ENCODE measurements around the gene CEP170B. TPM values are rescaled to one million over a fixed set of nuclear protein-coding genes. Genes with fewer than 3 reads are reported as not detected.

The CEP170B gene
- total RNA-seq, 1 donor from 2014 or later, result 1.6 TPM

- Mint-ChIP-seq H3K4me3 (no peak overlapping the region), H3K9me3 (no peaks in the 10 kb centered on the region), H3K36me3 (ENCODE audit: low read depth) (no peaks in the 10 kb centered on the region), H3K27ac (no peak overlapping the region), H3K27me3 (peaks cover 5% of the 10 kb centered on the region), H3K4me1 (peaks cover 6% of the 10 kb centered on the region)
- TF ChIP-seq CTCF (IDR thresholded peaks at IDR 0.05), result no peak
- ChIA-PET POLR2A (interaction anchor here (0.7 to 2.3 kb wide), 6 partner anchors 25 to 165 kb away, joined by 3 to 21 read pairs (median 6); no protein-coding TSS in a partner anchor), CTCF (interaction anchor here (0.8 to 2.9 kb wide), 7 partner anchors 27 to 148 kb away, joined by 3 to 33 read pairs (median 6); partner anchors contain the start of gene PLD4)
- intact Hi-C loops (cut with micrococcal nuclease), result no loop called here
- no peak for DNase-seq
- no peak for ATAC-seq (ENCODE audit: low read depth)
These were observed 32.5 kb downstream of the CEP170B start for GRCh38 chr14:104897330-104898194.

GRCh38 chr14:104898195-104898558 is 33.1 kb downstream of the CEP170B start:
- POLR2A ChIA-PET, result interaction anchor here (0.6 to 1.3 kb wide), 5 partner anchors 25 to 87 kb away, joined by 3 to 8 read pairs (median 5); no protein-coding TSS in a partner anchor
- CTCF ChIA-PET, result interaction anchor here (0.8 to 2.9 kb wide), 4 partner anchors 26 to 42 kb away, joined by 3 to 14 read pairs (median 4); partner anchors contain the start of gene PLD4
- H3K27ac Mint-ChIP-seq, result no peak overlapping the region

GRCh38 chr14:104898870-104899510 is 33.9 kb downstream of the CEP170B start:
- ATAC-seq (ENCODE audit: low read depth), result no peak
- Mint-ChIP-seq H3K27ac (no peak overlapping the region), H3K4me1 (peaks cover 6% of the 10 kb centered on the region), H3K36me3 (ENCODE audit: low read depth) (no peaks in the 10 kb centered on the region), H3K9me3 (no peaks in the 10 kb centered on the region), H3K27me3 (peaks cover 6% of the 10 kb centered on the region), H3K4me3 (no peak overlapping the region)
- intact Hi-C loops (cut with micrococcal nuclease), result no loop called here
- TF ChIP-seq CTCF (IDR thresholded peaks at IDR 0.05), result no peak
- CTCF ChIA-PET, result interaction anchor here (0.8 to 2.9 kb wide), 4 partner anchors 25 to 146 kb away, joined by 4 to 14 read pairs (median 4); partner anchors contain the start of gene PLD4
- POLR2A ChIA-PET, result interaction anchor here (0.6 to 1.3 kb wide), 8 partner anchors 24 to 104 kb away, joined by 3 to 8 read pairs (median 3); no protein-coding TSS in a partner anchor
- DNase-seq, result no peak

More at GRCh38 chr14:104898195-104898558, 33.1 kb downstream of the CEP170B start:
- ATAC-seq (ENCODE audit: low read depth) (no peak), DNase-seq (no peak)
- Mint-ChIP-seq H3K36me3 (ENCODE audit: low read depth) (no peaks in the 10 kb centered on the region), H3K4me1 (peaks cover 6% of the 10 kb centered on the region), H3K4me3 (no peak overlapping the region), H3K9me3 (no peaks in the 10 kb centered on the region), H3K27me3 (peaks cover 5% of the 10 kb centered on the region)
- TF ChIP-seq CTCF (IDR thresholded peaks at IDR 0.05), result no peak
- intact Hi-C loops (cut with micrococcal nuclease), result no loop called here

DNA sequence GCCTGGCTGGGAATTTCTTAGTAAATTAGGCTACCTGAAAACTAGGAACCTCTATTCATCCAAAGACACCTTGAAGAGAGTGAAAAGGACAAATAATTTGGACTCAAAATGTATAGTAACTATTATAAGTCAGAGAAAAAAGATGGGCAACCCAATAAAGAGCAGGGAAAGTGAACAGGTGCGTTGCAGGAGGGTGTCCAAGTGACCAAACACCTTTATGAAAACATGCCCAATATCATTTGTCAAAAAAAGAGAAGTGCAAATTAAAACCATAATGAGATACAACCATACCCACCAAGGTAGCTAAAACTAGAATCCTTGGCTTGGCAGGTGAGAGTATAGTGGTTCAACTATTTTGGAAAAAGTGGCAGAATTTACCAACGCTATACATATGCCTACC is 34.7 kb downstream of the CEP170B start:
- Mint-ChIP-seq H3K27ac (no peak overlapping the region), H3K36me3 (ENCODE audit: low read depth) (no peaks in the 10 kb centered on the region), H3K9me3 (no peaks in the 10 kb centered on the region), H3K27me3 (peaks cover 14% of the 10 kb centered on the region), H3K4me1 (peaks cover 13% of the 10 kb centered on the region), H3K4me3 (no peak overlapping the region)
- intact Hi-C loops (cut with micrococcal nuclease), result no loop called here
- POLR2A ChIA-PET, result interaction anchor here (0.9 to 1.0 kb wide), 2 partner anchors 24 to 33 kb away, joined by 3 read pairs; no protein-coding TSS in a partner anchor
- CTCF ChIA-PET, result interaction anchor here (0.8 to 2.9 kb wide), 3 partner anchors 33 to 146 kb away, joined by 3 to 14 read pairs (median 4); no protein-coding TSS in a partner anchor
- TF ChIP-seq CTCF (IDR thresholded peaks at IDR 0.05), result no peak
- no peak for DNase-seq
- no peak for ATAC-seq (ENCODE audit: low read depth)
